ENCODE results near the gene GLI1. TPM values are rescaled to one million over a fixed set of nuclear protein-coding genes. Genes with fewer than 3 reads are reported as not detected.

Gene GLI1
- total RNA-seq, 2 donors from 2014 or later = 1.7 to 11.5 TPM

- no peak for TF ChIP-seq POLR2AphosphoS5 (IDR thresholded peaks at IDR 0.05)
- TF ChIP-seq POLR2A (IDR thresholded peaks at IDR 0.05) = no peak
- no peak for TF ChIP-seq CTCF (IDR thresholded peaks at IDR 0.05)
- Histone ChIP-seq H3K36me3 (no peaks in the 10 kb centered on the region), H3K4me3 (no peak overlapping the region), H3K27me3 (replicated peaks; ENCODE audit: insufficient read depth) (peaks cover 10% of the 10 kb centered on the region), H3K27ac (no peak overlapping the region), H3K4me1 (replicated peaks) (peaks cover 13% of the 10 kb centered on the region), H3K9me3 (no peaks in the 10 kb centered on the region)
- intact Hi-C loops (cut with DNase I) = no loop called here
- WGBS = 77% methylated on average over 8 of the region's 8 CpGs
- DNase-seq (ENCODE audit: low spot score) = no peak
Measured at GRCh38 chr12:57474430-57474829, 14.8 kb downstream of the GLI1 start.

GRCh38 chr12:57474862-57475261 lies 15.3 kb downstream of the GLI1 start:
- H3K4me3 ChIP-seq = peak overlapping the region in 1 of 2 donors; percentile 26
- H3K9me3 ChIP-seq = no peaks in the 10 kb centered on the region
- WGBS = 36% methylated on average over 7 of the region's 7 CpGs
- peaks cover 13% of the 10 kb centered on the region for H3K4me1 ChIP-seq (replicated peaks)
- H3K36me3 ChIP-seq = no peaks in the 10 kb centered on the region
- DNase-seq (ENCODE audit: low spot score) = no peak
- peaks cover 10% of the 10 kb centered on the region for H3K27me3 ChIP-seq (replicated peaks; ENCODE audit: insufficient read depth)
- no peak for TF ChIP-seq POLR2AphosphoS5 (IDR thresholded peaks at IDR 0.05)
- no peak for TF ChIP-seq CTCF (IDR thresholded peaks at IDR 0.05)
- TF ChIP-seq POLR2A (IDR thresholded peaks at IDR 0.05) = no peak
- intact Hi-C loops (cut with DNase I) = no loop called here
- no peak overlapping the region for H3K27ac ChIP-seq

GRCh38 chr12:57475271-57476161 lies 15.9 kb downstream of the GLI1 start:
- Histone ChIP-seq H3K27ac (no peak overlapping the region), H3K9me3 (no peaks in the 10 kb centered on the region), H3K27me3 (replicated peaks; ENCODE audit: insufficient read depth) (peaks cover 10% of the 10 kb centered on the region), H3K4me1 (replicated peaks) (peaks cover 13% of the 10 kb centered on the region), H3K36me3 (no peaks in the 10 kb centered on the region), H3K4me3 (peak overlapping the region; percentile 12 to 26)
- intact Hi-C loops (cut with DNase I) = no loop called here
- TF ChIP-seq CTCF (IDR thresholded peaks at IDR 0.05) (no peak), POLR2A (IDR thresholded peaks at IDR 0.05) (no peak), POLR2AphosphoS5 (IDR thresholded peaks at IDR 0.05) (no peak)
- WGBS = 8% methylated on average over 84 of the region's 84 CpGs
- no peak for DNase-seq (ENCODE audit: low spot score)

- intact Hi-C loops (cut with DNase I) = no loop called here
- WGBS = 22% methylated on average over 29 of the region's 29 CpGs
Measured at GRCh38 chr12:57476162-57476992, 16.8 kb downstream of the GLI1 start.

More at GRCh38 chr12:57476162-57476992, 16.8 kb downstream of the GLI1 start:
- Histone ChIP-seq H3K36me3 (no peaks in the 10 kb centered on the region), H3K9me3 (no peaks in the 10 kb centered on the region), H3K27me3 (replicated peaks; ENCODE audit: insufficient read depth) (peaks cover 10% of the 10 kb centered on the region), H3K27ac (no peak overlapping the region), H3K4me1 (replicated peaks) (peaks cover 13% of the 10 kb centered on the region), H3K4me3 (peak overlapping the region; percentile 12 to 26)
- TF ChIP-seq CTCF (IDR thresholded peaks at IDR 0.05) (peak in 1 of 4 experiments; percentile 16), POLR2AphosphoS5 (IDR thresholded peaks at IDR 0.05) (no peak)
- no peak for DNase-seq (ENCODE audit: low spot score)

Data from prostate gland (tissue), 2 donors.